ENCODE measurements around the gene CD6.
A peak's percentile ranks its signal among the peaks of the same experiment; 100 is the strongest.

The CD6 gene

DNA sequence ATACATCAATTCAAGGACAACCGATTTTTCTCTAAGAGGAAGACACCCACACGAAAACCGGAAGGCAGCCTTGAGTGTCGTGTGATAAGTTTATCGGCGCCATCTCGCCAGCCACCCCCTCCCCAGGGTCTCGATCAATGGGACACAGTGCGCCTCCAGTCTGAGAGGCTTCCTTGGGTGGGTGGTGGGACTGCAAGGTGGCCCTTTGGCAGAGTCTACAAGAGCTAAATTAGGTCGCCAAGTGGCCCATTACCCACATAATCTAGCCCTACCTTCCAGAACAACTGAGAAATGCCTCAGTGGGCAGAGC, 64.0 kb downstream of the CD6 start:
- Histone ChIP-seq H3K9ac (ENCODE audit: low read depth in 1 of 2, low read length in 2 of 2) (no peak overlapping the region), H3K36me3 (ENCODE audit: control insufficient read depth in 2 of 2, insufficient read depth in 2 of 2, low read length in 2 of 2) (no peaks in the 10 kb centered on the region), H3K27ac (ENCODE audit: low read depth in 2 of 2, low read length in 2 of 2) (no peak overlapping the region), H3K4me3 (ENCODE audit: low read length in 2 of 2) (no peak overlapping the region), H3K9me3 (ENCODE audit: control insufficient read depth in 2 of 2, low read length in 2 of 2) (no peaks in the 10 kb centered on the region), H3K4me1 (ENCODE audit: control insufficient read depth in 2 of 2, insufficient read depth in 2 of 2, low read length in 2 of 2) (no peaks in the 10 kb centered on the region), H3K27me3 (ENCODE audit: control insufficient read depth in 2 of 2, insufficient read depth in 2 of 2, low read length in 2 of 2) (no peaks in the 10 kb centered on the region)

DNA sequence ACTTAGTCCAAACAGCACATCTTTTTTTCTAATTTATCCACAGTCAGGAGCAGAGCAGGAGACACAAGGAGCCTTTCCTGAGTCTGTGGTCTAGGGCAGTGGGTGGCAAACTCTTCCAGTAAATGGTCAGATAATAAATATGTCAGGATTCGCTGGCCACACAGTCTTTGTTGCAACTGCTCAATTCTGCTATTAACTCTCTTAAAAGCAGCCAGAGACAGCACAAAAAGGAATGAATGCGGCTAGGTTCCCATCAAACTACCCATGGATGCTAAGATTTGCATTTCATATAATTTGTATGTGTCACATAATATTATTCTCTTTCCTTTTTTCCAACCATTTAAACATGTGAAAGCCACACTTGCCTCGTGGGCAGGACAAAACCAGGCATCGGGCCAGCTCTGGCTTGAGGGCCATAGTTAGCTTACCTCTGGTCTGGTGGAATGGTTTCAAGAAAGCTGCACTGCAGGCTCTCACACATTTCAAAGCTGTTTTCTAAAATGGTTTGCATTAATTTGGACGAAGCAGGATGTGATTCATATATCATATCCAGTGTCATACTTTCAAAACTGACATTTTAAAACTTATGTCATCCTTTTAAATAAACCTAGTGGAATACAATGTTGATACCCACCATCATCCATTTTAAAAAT, 66.1 kb downstream of the CD6 start:
- Histone ChIP-seq H3K27ac (ENCODE audit: low read depth in 2 of 2, low read length in 2 of 2) (no peak overlapping the region), H3K4me1 (ENCODE audit: control insufficient read depth in 2 of 2, insufficient read depth in 2 of 2, low read length in 2 of 2) (peaks cover 4 to 8% of the 10 kb centered on the region in 2 donors), H3K27me3 (ENCODE audit: control insufficient read depth in 2 of 2, insufficient read depth in 2 of 2, low read length in 2 of 2) (no peaks in the 10 kb centered on the region), H3K9me3 (ENCODE audit: control insufficient read depth in 2 of 2, low read length in 2 of 2) (no peaks in the 10 kb centered on the region), H3K36me3 (ENCODE audit: control insufficient read depth in 2 of 2, insufficient read depth in 2 of 2, low read length in 2 of 2) (no peaks in the 10 kb centered on the region), H3K9ac (ENCODE audit: low read depth in 1 of 2, low read length in 2 of 2) (no peak overlapping the region), H3K4me3 (ENCODE audit: low read length in 2 of 2) (no peak overlapping the region)

DNA sequence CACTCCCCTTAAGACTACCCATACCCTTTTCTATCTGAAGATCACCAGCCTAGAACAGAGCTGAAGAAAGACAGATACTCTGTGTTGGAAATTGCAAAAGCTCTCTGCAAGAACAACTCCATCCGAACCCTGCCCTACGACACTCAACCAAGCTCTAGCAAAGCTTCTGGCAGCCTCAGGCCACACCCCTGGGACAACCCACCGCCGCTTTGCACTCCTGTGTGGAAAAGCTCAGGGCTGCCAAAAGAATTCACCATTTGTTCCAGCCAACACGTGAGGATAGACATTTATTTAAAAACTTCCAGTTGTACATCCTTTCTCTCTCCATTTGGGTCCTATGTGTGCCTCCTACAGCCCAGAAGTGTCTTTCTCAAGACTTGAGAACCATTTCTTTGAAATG, 68.4 kb downstream of the CD6 start:
- Histone ChIP-seq H3K9ac (ENCODE audit: low read depth in 1 of 2, low read length in 2 of 2) (no peak overlapping the region), H3K27ac (ENCODE audit: low read depth in 2 of 2, low read length in 2 of 2) (no peak overlapping the region), H3K4me1 (ENCODE audit: control insufficient read depth in 2 of 2, insufficient read depth in 2 of 2, low read length in 2 of 2) (peaks cover 4 to 8% of the 10 kb centered on the region in 2 donors), H3K9me3 (ENCODE audit: control insufficient read depth in 2 of 2, low read length in 2 of 2) (no peaks in the 10 kb centered on the region), H3K27me3 (ENCODE audit: control insufficient read depth in 2 of 2, insufficient read depth in 2 of 2, low read length in 2 of 2) (no peaks in the 10 kb centered on the region), H3K36me3 (ENCODE audit: control insufficient read depth in 2 of 2, insufficient read depth in 2 of 2, low read length in 2 of 2) (no peaks in the 10 kb centered on the region), H3K4me3 (ENCODE audit: low read length in 2 of 2) (no peak overlapping the region)

DNA sequence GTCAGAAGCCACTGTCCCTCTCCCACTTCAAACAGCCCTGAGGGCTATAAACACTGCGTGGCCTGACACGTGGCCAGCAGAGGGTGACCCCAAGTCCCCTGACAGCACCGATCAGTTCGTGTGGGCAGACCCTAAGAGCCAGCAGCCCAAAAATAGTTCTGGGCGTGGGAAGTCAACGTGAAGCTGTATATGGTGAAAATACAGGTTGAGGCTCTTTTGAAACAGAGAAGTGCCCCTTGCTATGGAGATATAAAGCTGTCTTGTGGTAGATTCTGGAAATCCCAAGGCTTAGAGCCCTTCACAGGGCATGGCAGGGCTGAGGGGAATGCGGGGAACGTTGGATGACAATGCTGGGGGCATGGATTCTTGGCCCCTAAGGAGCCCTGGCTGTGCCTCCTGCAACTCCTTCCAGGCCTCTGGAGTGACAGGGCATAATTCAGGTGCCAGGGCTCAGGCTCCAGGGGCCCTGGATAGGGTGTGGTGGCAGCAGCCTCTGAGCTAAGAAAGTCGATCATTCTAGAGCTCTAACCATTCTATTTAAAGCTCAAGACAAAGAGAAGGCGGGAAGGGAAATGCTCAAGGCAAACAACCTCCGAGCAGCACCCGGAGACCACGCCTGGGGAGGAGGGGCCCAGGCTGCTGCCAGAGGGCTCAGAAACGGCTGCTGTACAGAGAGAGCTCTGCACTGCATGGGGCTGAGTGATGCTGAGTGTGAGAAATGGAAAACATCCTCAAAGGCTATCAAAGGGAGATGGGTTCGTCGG, 70.5 kb downstream of the CD6 start:
- no peaks in the 10 kb centered on the region for H3K36me3 ChIP-seq (ENCODE audit: control insufficient read depth in 2 of 2, insufficient read depth in 2 of 2, low read length in 2 of 2)
- H3K27ac ChIP-seq (ENCODE audit: low read depth in 2 of 2, low read length in 2 of 2), result peak overlapping the region; percentile 40 to 75
- H3K9ac ChIP-seq (ENCODE audit: low read depth in 1 of 2, low read length in 2 of 2), result peak overlapping the region in 1 of 2 donors; percentile 52

DNA sequence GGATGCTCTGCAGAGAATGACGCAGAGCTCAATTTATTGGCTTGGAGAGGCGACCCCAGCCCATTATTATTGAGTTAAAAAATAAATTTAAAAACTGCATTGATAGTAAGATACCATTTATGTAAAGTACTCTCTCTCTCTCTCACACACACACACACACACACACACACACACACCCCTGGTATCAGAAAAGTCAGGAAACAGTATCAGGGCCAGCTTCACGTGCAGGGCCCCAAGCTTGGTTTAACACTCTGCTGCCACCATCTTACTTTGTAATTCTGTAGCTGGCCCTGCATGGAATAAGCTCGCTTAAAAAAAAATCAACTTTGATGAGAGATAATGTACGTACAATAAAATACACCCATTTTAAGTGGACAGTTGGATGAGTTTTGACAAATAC, 71.1 kb downstream of the CD6 start:
- Histone ChIP-seq H3K27ac (ENCODE audit: low read depth in 2 of 2, low read length in 2 of 2) (peak overlapping the region in 1 of 2 donors; percentile 75), H3K4me3 (ENCODE audit: low read length in 2 of 2) (no peak overlapping the region), H3K9ac (ENCODE audit: low read depth in 1 of 2, low read length in 2 of 2) (no peak overlapping the region), H3K36me3 (ENCODE audit: control insufficient read depth in 2 of 2, insufficient read depth in 2 of 2, low read length in 2 of 2) (no peaks in the 10 kb centered on the region), H3K9me3 (ENCODE audit: control insufficient read depth in 2 of 2, low read length in 2 of 2) (no peaks in the 10 kb centered on the region), H3K27me3 (ENCODE audit: control insufficient read depth in 2 of 2, insufficient read depth in 2 of 2, low read length in 2 of 2) (no peaks in the 10 kb centered on the region), H3K4me1 (ENCODE audit: control insufficient read depth in 2 of 2, insufficient read depth in 2 of 2, low read length in 2 of 2) (peaks cover 4 to 8% of the 10 kb centered on the region in 2 donors)

More for the DNA sequence above, 70.5 kb downstream of the CD6 start:
- Histone ChIP-seq H3K27me3 (ENCODE audit: control insufficient read depth in 2 of 2, insufficient read depth in 2 of 2, low read length in 2 of 2) (no peaks in the 10 kb centered on the region), H3K9me3 (ENCODE audit: control insufficient read depth in 2 of 2, low read length in 2 of 2) (no peaks in the 10 kb centered on the region), H3K4me1 (ENCODE audit: control insufficient read depth in 2 of 2, insufficient read depth in 2 of 2, low read length in 2 of 2) (peaks cover 4 to 8% of the 10 kb centered on the region in 2 donors), H3K4me3 (ENCODE audit: low read length in 2 of 2) (peak overlapping the region in 1 of 2 donors; percentile 20)

DNA sequence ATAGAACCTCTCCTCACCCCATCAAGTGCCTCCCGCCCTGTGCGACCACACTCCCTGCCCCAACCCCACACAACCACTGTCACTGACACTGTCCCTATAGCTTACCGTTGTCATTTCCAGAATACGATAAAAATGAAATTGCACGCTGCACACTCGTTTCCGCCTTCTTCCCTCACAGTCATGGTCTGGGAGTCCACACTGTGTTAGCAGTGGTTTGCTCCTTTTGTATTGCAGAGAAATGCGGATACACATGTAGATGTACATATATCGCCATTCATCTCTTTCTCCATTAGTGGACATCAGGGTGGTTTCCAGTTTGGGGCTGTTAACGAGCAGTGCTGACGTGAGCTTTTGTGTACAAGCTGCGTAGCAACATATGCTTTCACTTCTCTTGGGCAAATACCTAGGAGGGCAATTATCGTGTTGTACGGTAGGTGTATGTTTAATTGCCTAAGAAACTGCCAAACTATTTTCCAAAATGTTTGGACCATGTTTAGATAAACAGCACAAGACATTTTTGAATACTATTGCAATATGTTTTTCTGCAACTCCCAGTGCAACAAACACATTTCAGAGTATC, 71.6 kb downstream of the CD6 start:
- peak overlapping the region in 1 of 2 donors; percentile 45 for H3K27ac ChIP-seq (ENCODE audit: low read depth in 2 of 2, low read length in 2 of 2)

DNA sequence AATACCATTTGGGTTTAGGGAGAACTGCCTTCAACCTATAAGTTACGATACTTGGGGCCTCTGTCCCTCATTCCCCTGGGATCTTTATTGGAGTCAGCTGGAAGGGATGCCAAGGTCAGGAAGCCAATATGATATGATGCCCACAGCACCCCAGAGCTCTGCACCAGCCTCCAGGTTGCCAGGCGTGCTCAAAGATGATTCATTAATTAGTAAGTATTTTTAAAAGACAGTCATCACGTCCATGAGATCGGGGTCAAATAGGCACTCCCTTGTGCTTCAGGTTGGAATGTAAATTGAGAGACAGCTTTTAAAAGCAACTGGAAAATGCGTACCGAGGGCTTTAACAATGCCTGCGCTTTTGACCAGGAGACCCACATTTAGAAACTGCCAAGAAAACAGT, 73.8 kb downstream of the CD6 start:
- Histone ChIP-seq H3K4me1 (ENCODE audit: control insufficient read depth in 2 of 2, insufficient read depth in 2 of 2, low read length in 2 of 2) (peaks cover 4 to 8% of the 10 kb centered on the region in 2 donors), H3K9me3 (ENCODE audit: control insufficient read depth in 2 of 2, low read length in 2 of 2) (no peaks in the 10 kb centered on the region), H3K27ac (ENCODE audit: low read depth in 2 of 2, low read length in 2 of 2) (no peak overlapping the region), H3K9ac (ENCODE audit: low read depth in 1 of 2, low read length in 2 of 2) (no peak overlapping the region), H3K4me3 (ENCODE audit: low read length in 2 of 2) (no peak overlapping the region), H3K36me3 (ENCODE audit: control insufficient read depth in 2 of 2, insufficient read depth in 2 of 2, low read length in 2 of 2) (no peaks in the 10 kb centered on the region), H3K27me3 (ENCODE audit: control insufficient read depth in 2 of 2, insufficient read depth in 2 of 2, low read length in 2 of 2) (no peaks in the 10 kb centered on the region)

More for the DNA sequence above, 71.6 kb downstream of the CD6 start:
- Histone ChIP-seq H3K27me3 (ENCODE audit: control insufficient read depth in 2 of 2, insufficient read depth in 2 of 2, low read length in 2 of 2) (no peaks in the 10 kb centered on the region), H3K36me3 (ENCODE audit: control insufficient read depth in 2 of 2, insufficient read depth in 2 of 2, low read length in 2 of 2) (no peaks in the 10 kb centered on the region), H3K4me3 (ENCODE audit: low read length in 2 of 2) (peak overlapping the region in 1 of 2 donors; percentile 0), H3K4me1 (ENCODE audit: control insufficient read depth in 2 of 2, insufficient read depth in 2 of 2, low read length in 2 of 2) (peaks cover 4 to 8% of the 10 kb centered on the region in 2 donors), H3K9ac (ENCODE audit: low read depth in 1 of 2, low read length in 2 of 2) (no peak overlapping the region), H3K9me3 (ENCODE audit: control insufficient read depth in 2 of 2, low read length in 2 of 2) (no peaks in the 10 kb centered on the region)

DNA sequence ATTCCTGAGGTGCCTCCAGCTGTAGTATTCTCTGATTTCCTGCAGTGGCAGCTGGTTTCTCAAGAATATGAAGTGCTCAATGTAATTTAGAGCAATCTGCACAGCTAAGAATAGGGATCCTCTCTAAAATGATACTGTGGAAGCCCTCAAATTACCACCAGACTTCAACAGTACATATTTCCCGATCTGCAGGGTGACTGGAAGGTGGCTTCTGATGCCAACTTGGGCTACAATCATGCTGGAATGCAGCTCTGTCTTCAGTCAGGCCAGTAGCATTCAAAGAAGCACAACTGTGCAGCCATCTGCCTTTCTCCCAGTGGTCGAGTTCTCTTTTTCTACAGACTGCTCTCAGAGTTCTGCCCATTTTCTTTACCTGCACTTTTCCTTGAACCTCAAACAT, 75.4 kb downstream of the CD6 start:
- no peaks in the 10 kb centered on the region for H3K9me3 ChIP-seq (ENCODE audit: control insufficient read depth in 2 of 2, low read length in 2 of 2)
- H3K9ac ChIP-seq (ENCODE audit: low read depth in 1 of 2, low read length in 2 of 2), result no peak overlapping the region
- no peaks in the 10 kb centered on the region for H3K36me3 ChIP-seq (ENCODE audit: control insufficient read depth in 2 of 2, insufficient read depth in 2 of 2, low read length in 2 of 2)
- no peaks in the 10 kb centered on the region for H3K27me3 ChIP-seq (ENCODE audit: control insufficient read depth in 2 of 2, insufficient read depth in 2 of 2, low read length in 2 of 2)
- peaks cover 3 to 5% of the 10 kb centered on the region in 2 donors for H3K4me1 ChIP-seq (ENCODE audit: control insufficient read depth in 2 of 2, insufficient read depth in 2 of 2, low read length in 2 of 2)
- H3K27ac ChIP-seq (ENCODE audit: low read depth in 2 of 2, low read length in 2 of 2), result no peak overlapping the region
- no peak overlapping the region for H3K4me3 ChIP-seq (ENCODE audit: low read length in 2 of 2)

DNA sequence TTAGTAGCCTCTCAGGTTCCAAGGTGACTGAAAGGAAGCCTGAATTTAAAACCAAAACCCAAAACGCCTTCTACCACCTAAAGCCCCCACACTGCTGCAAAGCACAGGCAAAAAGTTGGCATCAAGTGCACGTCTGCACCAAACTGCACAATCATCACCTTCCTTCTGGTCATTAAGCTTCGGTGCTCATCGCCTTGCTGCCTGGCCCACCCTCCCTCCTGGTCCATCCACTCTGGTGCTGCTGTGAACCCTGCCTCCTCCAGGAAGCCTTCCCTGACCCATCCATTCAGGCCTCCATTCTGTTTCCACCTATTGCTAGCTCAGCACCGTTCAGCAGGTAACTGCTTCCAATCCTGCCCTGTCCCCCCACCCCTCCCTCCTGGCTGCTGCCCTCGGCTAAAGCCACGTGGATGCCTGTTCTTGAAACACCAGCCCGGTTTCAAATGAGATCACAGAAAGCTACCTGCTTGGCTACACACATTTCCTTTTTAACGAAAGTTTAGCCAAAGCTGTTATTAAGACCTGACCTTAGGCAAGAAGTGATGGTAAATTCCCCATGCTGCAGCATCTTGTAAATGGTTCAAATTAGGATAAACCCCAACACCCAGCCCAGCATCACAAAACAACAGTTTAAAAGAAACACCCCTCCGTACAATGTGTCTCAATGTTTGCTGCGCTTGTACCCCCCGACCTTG, 77.0 kb downstream of the CD6 start:
- Histone ChIP-seq H3K4me3 (ENCODE audit: low read length in 2 of 2) (no peak overlapping the region), H3K4me1 (ENCODE audit: control insufficient read depth in 2 of 2, insufficient read depth in 2 of 2, low read length in 2 of 2) (no peaks in the 10 kb centered on the region), H3K27ac (ENCODE audit: low read depth in 2 of 2, low read length in 2 of 2) (no peak overlapping the region), H3K9ac (ENCODE audit: low read depth in 1 of 2, low read length in 2 of 2) (no peak overlapping the region), H3K9me3 (ENCODE audit: control insufficient read depth in 2 of 2, low read length in 2 of 2) (no peaks in the 10 kb centered on the region), H3K36me3 (ENCODE audit: control insufficient read depth in 2 of 2, insufficient read depth in 2 of 2, low read length in 2 of 2) (no peaks in the 10 kb centered on the region), H3K27me3 (ENCODE audit: control insufficient read depth in 2 of 2, insufficient read depth in 2 of 2, low read length in 2 of 2) (no peaks in the 10 kb centered on the region)

DNA sequence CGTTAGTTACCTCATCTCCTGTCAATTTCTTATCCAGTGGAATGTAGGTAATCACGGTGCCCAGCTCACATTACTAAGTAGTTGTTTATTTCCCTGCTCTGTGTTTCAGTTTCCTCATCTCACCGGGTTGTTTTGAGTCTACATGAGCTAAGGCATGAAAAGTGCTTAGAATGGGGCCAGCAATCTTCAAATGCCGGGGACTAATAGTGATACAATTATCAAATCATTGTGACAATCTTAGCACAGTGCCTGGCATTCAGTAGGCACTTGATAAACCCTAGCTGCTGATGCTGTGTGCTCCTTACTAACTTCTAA, 77.5 kb downstream of the CD6 start:
- no peak overlapping the region for H3K4me3 ChIP-seq (ENCODE audit: low read length in 2 of 2)
- no peaks in the 10 kb centered on the region for H3K9me3 ChIP-seq (ENCODE audit: control insufficient read depth in 2 of 2, low read length in 2 of 2)
- H3K27me3 ChIP-seq (ENCODE audit: control insufficient read depth in 2 of 2, insufficient read depth in 2 of 2, low read length in 2 of 2), result no peaks in the 10 kb centered on the region
- no peaks in the 10 kb centered on the region for H3K36me3 ChIP-seq (ENCODE audit: control insufficient read depth in 2 of 2, insufficient read depth in 2 of 2, low read length in 2 of 2)
- no peak overlapping the region for H3K9ac ChIP-seq (ENCODE audit: low read depth in 1 of 2, low read length in 2 of 2)
- no peaks in the 10 kb centered on the region for H3K4me1 ChIP-seq (ENCODE audit: control insufficient read depth in 2 of 2, insufficient read depth in 2 of 2, low read length in 2 of 2)
- no peak overlapping the region for H3K27ac ChIP-seq (ENCODE audit: low read depth in 2 of 2, low read length in 2 of 2)

Measured in mucosa of rectum (tissue), 2 donors.